Measurements from ENCODE around the gene METTL9. TPM values are rescaled to one million over a fixed set of nuclear protein-coding genes. Genes with fewer than 3 reads are reported as not detected.

Gene METTL9
- polyA plus RNA-seq, 1 experiment, result 46.3 TPM

DNA sequence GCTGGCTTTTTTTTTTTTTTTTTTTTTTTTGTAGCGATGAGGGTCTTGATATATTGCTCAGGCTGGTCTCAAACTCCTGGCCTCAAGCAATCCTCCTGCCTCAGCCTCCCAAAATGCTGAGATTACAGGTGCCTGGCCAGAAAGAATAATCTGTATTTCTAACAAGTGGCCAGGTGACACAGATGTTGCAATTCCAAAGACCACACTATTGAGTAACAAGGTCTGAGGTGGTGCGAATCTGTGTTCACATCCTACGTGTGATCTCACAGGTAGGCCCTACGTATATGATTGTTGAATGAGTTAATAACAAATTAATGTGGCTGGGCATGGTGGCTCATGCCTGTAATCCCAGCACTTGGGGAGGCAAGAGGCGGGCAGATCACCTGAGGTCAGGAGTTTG is 97.7 kb downstream of the METTL9 start:
- H3K36me3 ChIP-seq (ENCODE audit: control insufficient read depth, insufficient read depth, low read length), result no peaks in the 10 kb centered on the region
- DNase-seq (ENCODE audit: low read depth), result no peak
- TF ChIP-seq, protein P1, sequence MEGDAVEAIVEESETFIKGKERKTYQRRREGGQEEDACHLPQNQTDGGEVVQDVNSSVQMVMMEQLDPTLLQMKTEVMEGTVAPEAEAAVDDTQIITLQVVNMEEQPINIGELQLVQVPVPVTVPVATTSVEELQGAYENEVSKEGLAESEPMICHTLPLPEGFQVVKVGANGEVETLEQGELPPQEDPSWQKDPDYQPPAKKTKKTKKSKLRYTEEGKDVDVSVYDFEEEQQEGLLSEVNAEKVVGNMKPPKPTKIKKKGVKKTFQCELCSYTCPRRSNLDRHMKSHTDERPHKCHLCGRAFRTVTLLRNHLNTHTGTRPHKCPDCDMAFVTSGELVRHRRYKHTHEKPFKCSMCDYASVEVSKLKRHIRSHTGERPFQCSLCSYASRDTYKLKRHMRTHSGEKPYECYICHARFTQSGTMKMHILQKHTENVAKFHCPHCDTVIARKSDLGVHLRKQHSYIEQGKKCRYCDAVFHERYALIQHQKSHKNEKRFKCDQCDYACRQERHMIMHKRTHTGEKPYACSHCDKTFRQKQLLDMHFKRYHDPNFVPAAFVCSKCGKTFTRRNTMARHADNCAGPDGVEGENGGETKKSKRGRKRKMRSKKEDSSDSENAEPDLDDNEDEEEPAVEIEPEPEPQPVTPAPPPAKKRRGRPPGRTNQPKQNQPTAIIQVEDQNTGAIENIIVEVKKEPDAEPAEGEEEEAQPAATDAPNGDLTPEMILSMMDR (IDR thresholded peaks at IDR 0.05; ENCODE audit: insufficient read depth, low read depth, low read length), result no peak
- peaks cover 2% of the 10 kb centered on the region; the same call in 1 of the 2 replicates for H3K27me3 ChIP-seq (ENCODE audit: control insufficient read depth, insufficient read depth, low read length)
- H3K4me3 ChIP-seq (ENCODE audit: low read depth, low read length), result no peak overlapping the region
- CTCF ChIA-PET, result interaction anchor here (1.0 kb wide), 1 partner anchor 11 kb away, joined by 3 read pairs; no protein-coding TSS in a partner anchor
- POLR2A ChIA-PET, result no interaction called here

DNA sequence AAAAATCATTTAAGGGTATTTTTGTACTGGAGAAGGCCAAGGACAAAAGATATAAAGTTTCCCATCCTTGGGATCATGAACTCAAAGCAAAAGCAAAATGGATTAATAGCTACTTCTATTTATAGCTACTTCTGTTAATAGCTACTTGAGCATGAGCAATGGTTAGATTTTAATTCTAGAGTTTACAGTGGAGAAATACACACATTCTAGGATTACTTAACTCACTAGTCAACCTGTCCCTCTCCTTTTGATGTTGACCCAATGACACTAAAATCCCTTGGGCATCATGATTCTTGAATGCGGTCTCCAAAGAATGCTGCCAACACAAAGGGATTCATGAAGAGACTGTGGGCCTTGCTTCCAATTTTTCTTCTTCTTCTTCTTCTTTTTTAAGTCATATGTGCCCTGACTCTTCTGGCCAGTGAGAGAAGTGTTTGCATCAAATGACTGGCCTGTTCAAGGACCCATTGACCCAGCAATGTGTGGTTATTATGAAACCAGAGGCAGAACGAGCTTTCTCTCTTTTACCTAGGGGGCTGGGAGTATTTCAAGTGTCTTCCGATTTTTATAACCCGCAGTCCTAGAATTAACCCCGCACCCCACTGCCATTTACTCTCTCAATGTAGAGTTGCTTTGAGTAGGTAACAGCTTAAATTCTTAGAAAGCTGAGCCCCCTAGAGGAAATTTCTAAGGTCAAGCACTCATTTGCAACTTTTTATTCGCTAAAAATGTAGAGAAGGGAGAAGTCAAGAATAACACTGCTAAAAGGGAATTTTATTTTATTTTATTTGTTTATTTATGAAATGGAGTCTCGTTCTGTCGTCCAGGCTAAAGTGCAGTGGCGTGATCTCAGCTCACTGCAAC is 99.0 kb downstream of the METTL9 start:
- ChIA-PET CTCF (interaction anchor here (0.8 to 1.2 kb wide), 4 partner anchors 13 to 114 kb away, joined by 3 to 6 read pairs (median 4); no protein-coding TSS in a partner anchor), POLR2A (no interaction called here)
- no peaks in the 10 kb centered on the region for H3K36me3 ChIP-seq (ENCODE audit: control insufficient read depth, insufficient read depth, low read length)
- DNase-seq (ENCODE audit: low read depth), result no peak
- no peak overlapping the region for H3K4me3 ChIP-seq (ENCODE audit: low read depth, low read length)
- H3K27me3 ChIP-seq (ENCODE audit: control insufficient read depth, insufficient read depth, low read length), result peaks cover 2% of the 10 kb centered on the region; the same call in 1 of the 2 replicates
- TF ChIP-seq, protein P1 (IDR thresholded peaks at IDR 0.05; ENCODE audit: insufficient read depth, low read depth, low read length), result no peak

DNA sequence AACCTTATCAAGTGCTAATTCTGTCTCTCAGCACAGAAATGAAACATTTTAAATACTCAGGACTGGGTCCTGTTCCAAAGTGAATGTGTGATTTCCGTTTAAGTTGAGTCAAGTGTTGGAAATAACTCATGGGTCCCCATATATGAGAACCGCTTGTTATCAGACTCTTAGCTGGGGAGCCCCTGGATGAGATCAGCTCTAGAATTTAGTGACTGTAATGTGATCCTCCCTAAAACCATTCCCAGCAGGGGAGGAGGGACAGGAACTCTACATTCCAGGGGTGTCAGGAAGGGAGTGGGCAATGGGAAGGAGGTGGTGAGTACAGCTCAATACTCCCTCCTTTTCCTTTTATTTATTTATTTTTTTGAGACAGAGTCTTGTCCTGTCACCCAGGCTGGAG is 101.9 kb downstream of the METTL9 start:
- CTCF ChIA-PET, result interaction anchor here (1.3 kb wide), 1 partner anchor 19 kb away, joined by 3 read pairs; no protein-coding TSS in a partner anchor
- DNase-seq (ENCODE audit: low read depth), result no peak
- H3K4me3 ChIP-seq (ENCODE audit: low read depth, low read length), result no peak overlapping the region
- H3K36me3 ChIP-seq (ENCODE audit: control insufficient read depth, insufficient read depth, low read length), result no peaks in the 10 kb centered on the region
- POLR2A ChIA-PET, result no interaction called here
- H3K27me3 ChIP-seq (ENCODE audit: control insufficient read depth, insufficient read depth, low read length), result peaks cover 3% of the 10 kb centered on the region
- TF ChIP-seq, protein P1 (IDR thresholded peaks at IDR 0.05; ENCODE audit: insufficient read depth, low read depth, low read length), result no peak

DNA sequence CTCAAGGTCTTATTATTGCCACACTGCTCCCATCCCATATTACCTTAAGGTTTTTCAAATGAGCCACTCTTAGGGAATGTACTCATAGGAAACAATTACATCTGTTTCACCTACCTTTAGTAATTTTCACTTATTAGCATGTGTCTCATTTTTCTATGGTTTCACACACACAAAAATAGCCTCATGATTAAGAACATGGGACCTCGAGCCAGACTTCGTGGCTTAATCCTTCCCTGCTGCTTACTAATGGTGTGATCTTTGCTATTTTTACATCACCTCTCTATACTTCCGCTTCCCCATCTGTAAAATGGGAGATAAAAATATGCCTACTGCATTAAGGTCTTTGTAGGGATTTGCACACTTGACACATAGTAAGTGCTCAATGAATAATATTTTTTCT is 102.9 kb downstream of the METTL9 start:
- Histone ChIP-seq H3K27me3 (ENCODE audit: control insufficient read depth, insufficient read depth, low read length) (peaks cover 5% of the 10 kb centered on the region), H3K4me3 (ENCODE audit: low read depth, low read length) (no peak overlapping the region), H3K36me3 (ENCODE audit: control insufficient read depth, insufficient read depth, low read length) (no peaks in the 10 kb centered on the region)
- ChIA-PET POLR2A (no interaction called here), CTCF (interaction anchor here (0.6 kb wide), 1 partner anchor 18 kb away, joined by 3 read pairs; no protein-coding TSS in a partner anchor)
- TF ChIP-seq, protein P1 (IDR thresholded peaks at IDR 0.05; ENCODE audit: insufficient read depth, low read depth, low read length), result no peak
- no peak for DNase-seq (ENCODE audit: low read depth)

DNA sequence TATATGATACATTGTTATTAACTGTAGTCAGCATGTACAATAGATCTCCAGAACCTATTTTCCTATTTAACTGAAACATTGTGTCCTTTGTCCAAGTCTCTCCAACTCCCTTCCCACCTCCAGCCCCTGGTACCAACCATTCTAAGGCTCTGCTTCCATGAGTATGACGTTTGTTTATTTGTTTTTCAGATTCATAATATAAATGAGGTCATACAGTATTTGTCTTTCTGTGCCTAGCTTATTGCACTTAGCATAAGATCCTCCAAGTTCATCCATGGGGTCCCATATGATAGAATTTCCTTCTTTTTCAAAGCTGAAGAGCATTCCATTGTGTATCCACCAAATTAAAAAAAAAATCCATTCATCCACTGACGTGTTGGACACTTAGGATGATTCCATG is 103.8 kb downstream of the METTL9 start:
- CTCF ChIA-PET, result interaction anchor here (1.0 to 1.5 kb wide), 2 partner anchors 15 to 46 kb away, joined by 3 to 6 read pairs; no protein-coding TSS in a partner anchor
- POLR2A ChIA-PET, result no interaction called here

More for the DNA sequence above, 103.8 kb downstream of the METTL9 start:
- TF ChIP-seq, protein P1 (IDR thresholded peaks at IDR 0.05; ENCODE audit: insufficient read depth, low read depth, low read length), result no peak
- Histone ChIP-seq H3K27me3 (ENCODE audit: control insufficient read depth, insufficient read depth, low read length) (peaks cover 5% of the 10 kb centered on the region), H3K4me3 (ENCODE audit: low read depth, low read length) (no peak overlapping the region), H3K36me3 (ENCODE audit: control insufficient read depth, insufficient read depth, low read length) (no peaks in the 10 kb centered on the region)
- no peak for DNase-seq (ENCODE audit: low read depth)
